ENCODE data around the gene CRADD.
"Not testable (repeated sequence)": the region's sequence is repeated elsewhere in the genome, so short reads cannot be mapped to it uniquely, and the experiment has no call there.

CRADD gene

GRCh38 chr12:93737457-93738198 is 60.5 kb downstream of the CRADD start:
- no peak for DNase-seq (ENCODE audit: low read depth)

GRCh38 chr12:93738199-93739058 is 61.3 kb downstream of the CRADD start:
- DNase-seq (ENCODE audit: low read depth) = no peak

- no peak for DNase-seq (ENCODE audit: low read depth)
These were observed 63.6 kb downstream of the CRADD start for GRCh38 chr12:93740751-93741150.

DNA sequence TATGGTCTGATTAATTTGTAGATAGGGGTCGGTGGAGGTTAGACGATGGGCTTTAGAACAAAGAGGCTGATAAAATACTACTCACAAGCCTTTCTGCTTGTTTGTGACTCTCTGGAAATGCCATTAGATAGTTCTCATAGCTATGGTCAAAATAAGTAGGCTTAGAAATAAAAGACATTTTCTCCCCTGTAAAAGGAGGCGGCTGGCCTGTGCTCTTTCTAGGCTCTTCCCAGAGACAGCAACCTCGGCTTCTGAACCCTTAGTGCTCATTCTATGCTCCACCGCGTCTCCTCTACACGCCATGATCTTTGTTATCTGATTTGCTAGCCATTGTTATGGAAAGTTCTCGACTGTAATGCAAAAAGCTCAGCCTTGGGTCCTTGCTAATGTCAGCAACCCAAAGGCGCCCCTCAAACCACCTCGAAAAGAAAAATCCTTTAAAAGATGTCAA is 64.5 kb downstream of the CRADD start:
- DNase-seq (ENCODE audit: low read depth) = no peak

DNA sequence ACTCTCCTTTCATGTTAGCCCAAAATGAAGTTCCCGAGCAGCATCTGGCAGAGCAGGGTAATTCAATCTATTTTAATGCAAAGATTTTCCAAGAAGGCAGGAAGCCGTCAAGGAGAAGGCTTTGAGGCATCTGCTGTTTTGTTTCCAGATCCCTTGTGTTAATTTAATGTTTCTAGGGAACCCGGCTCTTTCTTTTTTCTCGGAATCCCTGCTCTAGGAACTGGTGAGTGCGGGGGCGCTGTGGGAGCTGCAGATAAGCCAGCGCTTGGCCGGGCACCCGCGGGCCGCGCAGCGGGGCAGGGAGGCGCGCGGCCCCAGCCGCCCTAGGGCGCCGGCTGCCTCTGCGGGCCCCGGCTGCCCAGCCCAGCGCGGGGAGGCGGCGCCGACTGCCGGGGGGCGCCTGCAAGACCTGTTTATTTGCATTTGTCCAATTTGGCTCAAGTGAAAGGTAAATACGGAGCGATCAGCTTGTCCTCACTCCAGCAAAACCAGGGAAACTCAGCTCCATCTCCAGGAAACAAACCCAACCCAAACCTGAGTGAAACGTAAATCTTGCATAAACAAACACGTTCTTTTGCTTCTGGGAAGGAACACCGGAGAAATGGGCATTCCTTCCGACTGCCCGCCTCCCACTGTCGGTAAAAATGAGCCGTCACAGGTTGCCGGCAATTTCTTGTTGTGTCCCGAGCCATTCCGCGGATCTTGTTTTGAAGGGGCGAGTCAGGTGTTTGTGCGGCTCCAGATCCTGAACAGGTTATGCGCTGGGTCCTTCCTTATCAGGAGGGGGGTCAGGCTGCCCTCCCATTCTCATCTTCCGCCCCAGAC is 65.1 kb downstream of the CRADD start:
- peak; percentile 66 for DNase-seq (ENCODE audit: low read depth)

DNA sequence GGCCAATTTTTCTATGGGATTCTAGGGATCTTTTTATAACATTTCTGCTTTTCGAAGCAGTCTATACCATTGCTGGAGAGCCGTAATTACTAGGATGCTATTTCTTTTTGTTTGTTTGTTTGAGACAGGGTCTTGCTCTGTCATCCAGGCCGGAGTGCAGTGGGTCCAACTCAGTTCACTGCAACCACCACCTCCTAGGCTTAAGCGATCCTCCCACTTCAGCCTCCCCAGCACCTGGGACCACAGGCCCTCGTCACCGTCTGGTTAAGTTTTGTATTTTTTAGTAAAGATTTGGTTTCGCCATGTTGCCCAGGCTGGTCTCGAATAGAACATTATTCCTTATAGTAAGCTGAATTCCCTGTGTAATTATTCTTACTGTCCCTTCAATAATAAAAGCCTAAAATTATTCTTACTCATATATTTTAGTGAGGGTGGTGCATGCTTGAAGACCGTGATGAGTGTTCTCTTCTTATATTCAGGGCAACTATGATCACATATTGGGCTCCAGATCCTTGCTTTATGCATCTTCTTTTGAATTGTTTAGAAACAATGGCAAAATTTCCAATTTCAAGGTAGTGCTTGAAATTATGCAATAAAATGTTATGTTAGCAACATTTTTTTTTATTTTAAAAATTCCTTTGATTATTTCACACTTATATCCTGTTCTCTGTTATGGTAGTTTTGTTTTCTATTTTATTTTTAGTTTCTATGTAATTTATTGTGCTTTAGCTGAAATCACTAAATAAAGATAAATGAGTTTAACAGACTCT is 66.2 kb downstream of the CRADD start:
- no peak for DNase-seq (ENCODE audit: low read depth)

DNA sequence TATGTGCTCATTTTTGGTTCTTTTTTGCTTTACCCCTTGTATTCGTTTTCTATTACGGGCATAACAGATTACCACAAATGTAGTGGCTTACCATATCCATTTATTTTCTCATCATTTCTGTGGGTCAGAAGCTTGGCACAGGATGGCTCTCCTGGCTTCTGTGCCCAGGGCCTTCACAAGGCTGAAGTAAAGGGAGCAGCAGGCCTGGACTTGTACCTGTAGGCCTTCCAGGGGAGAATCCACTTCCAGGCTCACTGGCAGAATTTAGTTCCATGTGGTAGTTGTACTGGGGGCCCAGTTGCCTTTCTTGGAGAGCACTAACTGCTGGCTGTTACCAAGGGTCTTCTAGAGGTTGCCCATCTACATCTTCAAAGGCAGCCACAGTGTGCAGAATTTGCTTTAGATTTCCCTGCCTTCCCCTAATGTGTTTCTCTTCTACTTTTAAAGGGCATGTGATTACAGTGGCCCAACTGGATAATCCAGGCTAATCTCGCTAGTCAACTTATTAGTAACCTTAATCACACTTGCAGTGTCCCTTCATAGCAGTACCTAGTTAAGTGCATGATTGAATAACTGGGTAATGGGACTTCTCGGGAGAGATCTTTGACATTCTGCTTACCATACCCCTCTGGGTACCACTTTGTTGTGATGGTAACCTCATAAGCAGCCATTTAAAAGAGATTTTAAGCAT is 67.0 kb downstream of the CRADD start:
- no peak for DNase-seq (ENCODE audit: low read depth)

DNA sequence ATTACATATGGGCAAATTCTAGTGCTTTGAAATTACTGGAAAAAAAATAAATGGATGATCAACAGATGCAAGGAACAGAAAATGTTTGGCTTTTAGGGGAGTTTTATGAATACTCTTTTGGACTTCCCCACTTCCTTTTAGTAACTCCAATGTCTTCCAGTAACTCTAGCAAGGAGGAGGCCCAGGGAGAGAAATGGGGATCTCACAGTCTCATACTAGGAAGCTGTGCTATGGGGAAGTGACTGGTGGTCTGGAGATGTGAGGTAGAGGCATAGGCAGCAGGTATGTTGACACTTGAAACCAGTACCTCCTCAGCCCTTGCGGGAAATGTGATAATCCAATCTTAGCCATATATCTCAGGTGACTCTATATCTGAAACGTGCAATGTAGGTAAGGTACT is 68.1 kb downstream of the CRADD start:
- no peak for DNase-seq (ENCODE audit: low read depth)

- DNase-seq (ENCODE audit: low read depth) = no peak
These were observed 69.5 kb downstream of the CRADD start for GRCh38 chr12:93746572-93747168.

DNA sequence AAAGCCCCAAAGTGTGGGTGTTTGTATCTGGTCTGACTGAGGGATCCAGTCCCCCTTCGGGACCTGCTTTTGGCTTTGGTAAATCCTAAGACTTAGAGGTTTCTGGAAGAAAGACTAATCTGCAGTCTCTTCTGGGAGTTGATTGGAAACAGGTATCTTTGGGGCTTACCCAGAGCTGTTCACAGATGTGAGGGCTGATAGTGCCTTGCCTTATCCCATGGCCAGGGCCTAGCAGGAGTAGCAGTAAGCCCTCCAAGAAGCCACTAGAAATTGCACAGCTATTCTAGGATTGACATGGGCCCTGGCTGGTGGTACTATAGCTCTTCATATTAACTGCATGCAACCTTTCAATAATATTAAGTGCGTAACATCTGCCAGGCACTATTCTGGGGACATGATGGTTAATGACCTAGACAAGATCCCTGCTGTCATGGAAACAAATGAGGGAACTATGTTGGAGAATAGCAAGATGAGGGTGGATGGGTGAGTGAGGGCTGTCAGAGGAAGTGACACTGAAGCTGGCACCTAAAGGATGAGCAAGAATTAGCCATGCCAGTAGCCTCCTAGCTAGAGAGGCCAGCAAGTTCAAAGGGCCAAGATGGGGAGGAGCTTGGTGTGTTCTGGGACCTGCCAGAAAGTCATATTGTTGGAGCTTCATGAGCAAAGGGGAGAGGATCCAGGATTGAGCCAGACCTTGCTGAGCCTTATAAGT is 71.7 kb downstream of the CRADD start:
- DNase-seq (ENCODE audit: low read depth) = no peak

- no peak for DNase-seq (ENCODE audit: low read depth)
These were observed 72.3 kb downstream of the CRADD start for GRCh38 chr12:93749515-93749914.

DNA sequence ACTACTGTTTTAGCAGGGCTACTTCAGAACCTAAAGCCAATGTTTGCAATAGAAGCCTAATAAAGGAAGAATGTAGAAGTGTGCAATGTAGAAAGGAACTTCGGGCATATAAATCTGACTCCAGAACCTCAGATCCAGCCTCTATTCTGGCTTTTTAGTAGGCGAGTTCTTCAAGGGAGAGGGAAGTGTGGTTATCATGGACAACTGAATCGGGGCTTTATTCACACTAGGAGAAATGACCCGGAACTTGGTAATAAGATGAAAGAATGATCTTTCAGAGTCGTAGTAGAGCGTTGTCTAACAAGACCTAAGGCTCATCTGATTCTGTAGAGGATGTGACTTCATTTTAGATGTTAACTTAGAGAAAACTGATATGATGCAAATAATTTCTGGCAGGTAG is 72.9 kb downstream of the CRADD start:
- DNase-seq (ENCODE audit: low read depth) = no peak

DNA sequence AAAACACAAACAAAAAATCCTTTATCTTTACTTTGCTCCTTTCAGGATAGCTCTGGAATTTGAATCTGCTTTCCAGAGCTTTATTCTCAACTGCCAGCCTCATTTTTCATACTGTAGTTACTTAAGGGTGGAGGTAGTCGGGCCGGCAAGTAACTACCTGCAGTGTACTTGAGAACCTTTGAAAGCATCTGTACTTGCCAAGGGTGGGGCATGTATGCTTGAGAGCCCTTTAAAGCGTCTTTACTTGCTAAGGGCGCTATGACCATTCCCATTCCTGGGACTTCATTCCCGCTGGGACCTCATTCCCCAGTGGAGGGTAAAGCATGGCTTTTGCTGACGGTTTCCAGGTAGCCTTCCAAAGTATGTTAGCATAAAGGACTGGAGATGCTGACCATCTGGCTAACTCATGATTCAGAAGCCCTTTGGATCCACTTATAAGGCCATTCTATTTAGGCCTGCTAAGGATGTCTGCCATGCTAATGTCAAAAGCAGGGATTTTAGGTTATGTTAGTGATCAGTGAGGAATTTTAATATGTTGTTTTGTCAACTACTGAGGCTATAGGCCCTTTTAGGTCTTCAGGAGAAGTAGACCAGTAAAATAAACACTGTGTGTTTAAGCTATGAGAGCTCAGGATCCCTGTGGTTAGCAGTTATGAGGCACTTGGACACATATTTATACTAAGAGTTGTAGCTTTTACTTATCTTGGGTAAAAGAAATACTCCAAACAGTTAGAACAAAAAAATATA is 74.9 kb downstream of the CRADD start:
- DNase-seq (ENCODE audit: low read depth) = peak; percentile 94

DNA sequence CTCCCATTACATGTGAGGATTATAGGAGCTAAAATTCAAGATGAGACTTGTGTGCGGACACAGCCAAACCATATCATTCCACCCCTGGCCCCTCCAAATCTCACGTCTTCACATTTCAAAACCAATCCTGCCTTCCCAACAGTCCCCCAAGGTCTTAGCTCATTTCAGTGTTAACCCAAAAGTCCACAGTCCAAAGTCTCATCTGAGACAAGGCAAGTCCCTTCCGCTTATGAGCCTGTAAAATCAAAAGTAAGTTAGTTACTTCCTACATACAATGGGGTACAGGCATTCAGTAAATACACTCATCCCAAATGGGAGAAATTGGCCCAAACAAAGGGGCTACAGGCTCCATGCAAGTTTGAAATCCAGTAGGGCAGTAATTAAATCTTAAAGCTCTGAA is 76.1 kb downstream of the CRADD start:
- DNase-seq (ENCODE audit: low read depth) = no peak

DNA sequence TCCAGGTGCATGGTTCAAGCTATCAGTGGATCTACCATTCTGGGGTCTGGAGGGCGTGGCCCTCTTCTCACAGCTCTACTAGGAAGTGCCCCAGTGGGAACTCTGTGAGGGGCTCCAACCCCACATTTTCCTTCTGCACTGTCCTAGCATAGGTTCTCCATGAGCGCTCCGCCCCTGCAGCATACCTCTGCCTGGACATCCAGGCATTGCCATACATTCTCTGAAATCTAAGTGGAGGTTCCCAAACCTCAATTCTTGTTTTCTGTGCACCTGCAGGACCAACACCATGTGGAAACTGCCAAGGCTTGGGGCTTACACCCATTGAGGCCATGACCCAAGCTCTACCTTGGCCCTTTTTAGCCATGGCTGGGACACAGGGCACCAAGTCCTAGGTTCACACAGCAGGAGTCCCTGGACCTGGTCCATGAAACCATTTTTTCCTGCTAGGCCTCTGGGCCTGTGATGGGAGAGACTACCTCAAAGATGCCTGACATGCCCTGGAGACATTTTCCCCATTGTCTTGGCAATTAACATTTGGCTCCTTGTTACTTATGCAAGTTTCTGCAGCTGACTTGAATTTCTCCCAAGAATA is 76.8 kb downstream of the CRADD start:
- no peak for DNase-seq (ENCODE audit: low read depth)

DNA sequence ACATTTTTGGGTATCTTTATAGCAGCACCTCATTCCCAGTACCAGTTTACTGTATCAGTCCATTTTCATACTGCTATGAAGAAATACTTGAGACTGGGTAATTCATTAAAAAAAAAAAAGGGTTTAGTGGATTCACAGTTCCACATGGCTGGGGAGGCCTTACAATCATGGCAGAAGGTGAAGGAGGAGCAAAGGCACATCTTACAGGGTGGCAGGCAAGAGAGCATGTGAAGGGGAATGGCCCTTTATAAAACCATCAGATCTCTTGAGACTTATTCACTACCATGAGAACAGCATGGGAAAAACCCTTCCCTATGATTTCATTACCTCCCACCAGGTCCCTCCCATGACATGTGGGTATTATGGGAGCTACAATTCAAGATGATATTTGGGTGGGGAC is 77.7 kb downstream of the CRADD start:
- DNase-seq (ENCODE audit: low read depth) = not testable (repeated sequence)

- DNase-seq (ENCODE audit: low read depth) = no peak
These were observed 79.1 kb downstream of the CRADD start for GRCh38 chr12:93756288-93756687.

GRCh38 chr12:93757792-93758694 is 80.9 kb downstream of the CRADD start:
- no peak for DNase-seq (ENCODE audit: low read depth)

All from iris pigment epithelial cell (primary cell).